Jurkat, Clone E6-1 (cell line): ENCODE results near the gene LMNTD1. TPM values are rescaled to one million over a fixed set of nuclear protein-coding genes. Genes with fewer than 3 reads are reported as not detected.
"Not testable (repeated sequence)": the region's sequence is repeated elsewhere in the genome, so short reads cannot be mapped to it uniquely, and the experiment has no call there.

Source experiments
- DNase-seq: peaks from one replicate; pipeline ENCODE4 v3.0.0-alpha.2; 2011; ENCODE audit warnings: low read depth, low spot score
- H3K4me3 ChIP-seq: 2 replicates; pipeline ENCODE4 v1.5.1; 2011; ENCODE audit warnings: mild to moderate bottlenecking, low read length, control low read depth, moderate library complexity
- polyA plus RNA-seq: library from polyadenylated mRNA; unstranded; fragments of >200 nt; gene quantifications from one replicate; pipeline ENCODE4 v1.2.1, GENCODE V29; 2012; ENCODE audit warnings: missing spikeins; ENCODE audit not compliant: insufficient read length, insufficient read depth

Gene LMNTD1
- polyA plus RNA-seq = not detected

- H3K4me3 ChIP-seq = no peak within 1 kb of the TSS
- DNase-seq = no peak
Observed at GRCh38 chr12:25553098-25553497, at the start of gene LMNTD1. Gene LMNTD1, minus strand, starts transcription at chr12:25553283. Its CDS starts 324 bp downstream, at chr12:25552959.

- no peak for DNase-seq
- H3K4me3 ChIP-seq = no peak overlapping the region
Observed at GRCh38 chr12:25598956-25599355, 45.9 kb upstream of the LMNTD1 start.

GRCh38 chr12:25595496-25595895 is 42.4 kb upstream of the LMNTD1 start:
- peak; percentile 16 for DNase-seq
- H3K4me3 ChIP-seq = not testable (repeated sequence)

GRCh38 chr12:25594376-25594775 is 41.3 kb upstream of the LMNTD1 start:
- DNase-seq = no peak
- no peak overlapping the region for H3K4me3 ChIP-seq

GRCh38 chr12:25592725-25593495 is 39.8 kb upstream of the LMNTD1 start:
- H3K4me3 ChIP-seq = no peak overlapping the region
- DNase-seq = peak; percentile 46

GRCh38 chr12:25591144-25591543 is 38.1 kb upstream of the LMNTD1 start:
- peak; percentile 23 for DNase-seq
- H3K4me3 ChIP-seq = no peak overlapping the region

GRCh38 chr12:25590011-25590721 is 37.1 kb upstream of the LMNTD1 start:
- DNase-seq = peak; percentile 75
- no peak overlapping the region; the same call in 1 of the 2 replicates for H3K4me3 ChIP-seq

- no peak for DNase-seq
- H3K4me3 ChIP-seq = no peak overlapping the region
Observed at GRCh38 chr12:25587346-25587745, 34.3 kb upstream of the LMNTD1 start.

GRCh38 chr12:25585662-25586061 is 32.6 kb upstream of the LMNTD1 start:
- no peak for DNase-seq

GRCh38 chr12:25585021-25585523 is 32.0 kb upstream of the LMNTD1 start:
- no peak overlapping the region for H3K4me3 ChIP-seq
- no peak for DNase-seq

More at GRCh38 chr12:25585662-25586061, 32.6 kb upstream of the LMNTD1 start:
- no peak overlapping the region for H3K4me3 ChIP-seq

GRCh38 chr12:25584596-25584995 is 31.5 kb upstream of the LMNTD1 start:
- no peak overlapping the region for H3K4me3 ChIP-seq
- no peak for DNase-seq

GRCh38 chr12:25583545-25583944 is 30.5 kb upstream of the LMNTD1 start:
- no peak for DNase-seq
- no peak overlapping the region for H3K4me3 ChIP-seq

GRCh38 chr12:25581067-25581466 is 28.0 kb upstream of the LMNTD1 start:
- no peak for DNase-seq
- no peak overlapping the region for H3K4me3 ChIP-seq

GRCh38 chr12:25578411-25579143 is 25.5 kb upstream of the LMNTD1 start:
- DNase-seq = no peak
- no peak overlapping the region for H3K4me3 ChIP-seq

GRCh38 chr12:25574761-25575160 is 21.7 kb upstream of the LMNTD1 start:
- DNase-seq = no peak
- H3K4me3 ChIP-seq = no peak overlapping the region

GRCh38 chr12:25573346-25573745 is 20.3 kb upstream of the LMNTD1 start:
- no peak for DNase-seq
- H3K4me3 ChIP-seq = no peak overlapping the region

GRCh38 chr12:25570418-25570817 is 17.3 kb upstream of the LMNTD1 start:
- no peak for DNase-seq

GRCh38 chr12:25566202-25566949 is 13.3 kb upstream of the LMNTD1 start:
- H3K4me3 ChIP-seq = no peak overlapping the region
- no peak for DNase-seq

More at GRCh38 chr12:25570418-25570817, 17.3 kb upstream of the LMNTD1 start:
- no peak overlapping the region for H3K4me3 ChIP-seq

- no peak overlapping the region for H3K4me3 ChIP-seq
- no peak for DNase-seq
Observed at GRCh38 chr12:25558586-25558985, 5.5 kb upstream of the LMNTD1 start.
